H9 (cell line): ENCODE results near the gene EFCAB10. TPM values are rescaled to one million over a fixed set of nuclear protein-coding genes. Genes with fewer than 3 reads are reported as not detected.

Source experiments
- DNase-seq: peaks from one replicate; pipeline ENCODE4 v3.0.0-alpha.2; 2017
- H2AFZ ChIP-seq: one replicate; pipeline ENCODE4 v1.6.1; 2013; ENCODE audit warnings: mild to moderate bottlenecking, low read length, control low read depth, moderate library complexity
- H2AK5ac ChIP-seq: 2 replicates; pipeline ENCODE4 v1.6.1; 2013; ENCODE audit warnings: low read length, control low read depth, mixed read lengths; ENCODE audit not compliant: insufficient read length
- H2BK120ac ChIP-seq: one replicate; pipeline ENCODE4 v1.6.1; 2013; ENCODE audit warnings: low read depth, mild to moderate bottlenecking, low read length, control low read depth, inconsistent platforms; ENCODE audit not compliant: poor library complexity, severe bottlenecking
- H2BK12ac ChIP-seq: 2 replicates; pipeline ENCODE4 v1.6.1; 2013; ENCODE audit warnings: low read length, control low read depth, mixed read lengths, low read depth; ENCODE audit not compliant: insufficient read length
- H2BK15ac ChIP-seq: 2 replicates; pipeline ENCODE4 v1.6.1; 2013; ENCODE audit warnings: low read depth, low read length, control low read depth
- H2BK20ac ChIP-seq: one replicate; pipeline ENCODE4 v1.6.1; 2013; ENCODE audit warnings: low read depth, mild to moderate bottlenecking, low read length, control low read depth, inconsistent platforms; ENCODE audit not compliant: poor library complexity, severe bottlenecking
- H2BK5ac ChIP-seq: 2 replicates; pipeline ENCODE4 v1.6.1; 2013; ENCODE audit warnings: low read length, control low read depth, mixed read lengths; ENCODE audit not compliant: insufficient read length
- H3K14ac ChIP-seq: 2 replicates; pipeline ENCODE4 v1.6.1; 2013; ENCODE audit warnings: low read length, control low read depth; ENCODE audit not compliant: insufficient read depth
- H3K18ac ChIP-seq: 2 replicates; pipeline ENCODE4 v1.6.1; 2013; ENCODE audit warnings: low read depth, mild to moderate bottlenecking, mixed read lengths, low read length, control low read depth; ENCODE audit not compliant: insufficient read length
- H3K23ac ChIP-seq: 2 replicates; pipeline ENCODE4 v1.6.1; 2013; ENCODE audit warnings: low read length, control low read depth, mixed read lengths, low read depth; ENCODE audit not compliant: insufficient read length
- H3K23me2 ChIP-seq: 2 replicates; pipeline ENCODE4 v1.6.1; 2013; ENCODE audit warnings: low read depth, mild to moderate bottlenecking, mixed read lengths, low read length, control low read depth; ENCODE audit not compliant: insufficient read length, poor library complexity, severe bottlenecking
- H3K27ac ChIP-seq: 2 replicates; pipeline ENCODE4 v1.5.1; 2013; ENCODE audit warnings: low read length, control low read depth, mixed read lengths, low read depth; ENCODE audit not compliant: insufficient read length
- H3K27me3 ChIP-seq: 2 replicates; pipeline ENCODE4 v1.6.1; 2013; ENCODE audit warnings: low read length, control low read depth, inconsistent platforms; ENCODE audit not compliant: insufficient read depth
- H3K4ac ChIP-seq: 2 replicates; pipeline ENCODE4 v1.6.1; 2013; ENCODE audit warnings: low read depth, mild to moderate bottlenecking, control low read depth, inconsistent platforms, low read length, moderate library complexity
- H3K4me1 ChIP-seq: 2 replicates; pipeline ENCODE4 v1.6.1; 2013; ENCODE audit warnings: low read length, control low read depth, inconsistent platforms; ENCODE audit not compliant: insufficient read depth
- H3K4me2 ChIP-seq: 2 replicates; pipeline ENCODE4 v1.6.1; 2013; ENCODE audit warnings: low read length, control low read depth, mixed read lengths; ENCODE audit not compliant: insufficient read length, insufficient read depth
- H3K56ac ChIP-seq: 2 replicates; pipeline ENCODE4 v1.6.1; 2013; ENCODE audit warnings: low read depth, mild to moderate bottlenecking, mixed read lengths, low read length, control low read depth; ENCODE audit not compliant: insufficient read length
- H3K79me1 ChIP-seq: 2 replicates; pipeline ENCODE4 v1.6.1; 2013; ENCODE audit warnings: low read depth, mild to moderate bottlenecking, moderate library complexity, low read length, control low read depth, inconsistent platforms; ENCODE audit not compliant: insufficient read depth, poor library complexity, severe bottlenecking
- H3K79me2 ChIP-seq: 2 replicates; pipeline ENCODE4 v1.6.1; 2013; ENCODE audit warnings: low read length, control low read depth, inconsistent platforms; ENCODE audit not compliant: insufficient read depth
- H3K9ac ChIP-seq: 2 replicates; pipeline ENCODE4 v1.6.1; 2013; ENCODE audit warnings: low read length, control low read depth, mixed read lengths; ENCODE audit not compliant: insufficient read length; ENCODE audit errors: extremely low read depth
- H3K9me3 ChIP-seq: one replicate; pipeline ENCODE4 v1.6.1; 2013; ENCODE audit warnings: low read depth, low read length, inconsistent platforms; ENCODE audit not compliant: control insufficient read depth
- H3T11ph ChIP-seq: one replicate; pipeline ENCODE4 v1.6.1; 2013; ENCODE audit warnings: mild to moderate bottlenecking, low read length, control low read depth, inconsistent platforms
- H4K20me1 ChIP-seq: one replicate; pipeline ENCODE4 v1.6.1; 2013; ENCODE audit not compliant: control insufficient read depth, insufficient read length, insufficient read depth
- H4K5ac ChIP-seq: 2 replicates; pipeline ENCODE4 v1.6.1; 2013; ENCODE audit warnings: low read depth, mild to moderate bottlenecking, mixed read lengths, low read length, control low read depth; ENCODE audit not compliant: insufficient read length
- H4K8ac ChIP-seq: replicated peaks from 2 replicates; pipeline ENCODE4 v1.6.1; 2013; ENCODE audit warnings: low read length, control low read depth, mixed read lengths, low read depth; ENCODE audit not compliant: insufficient read length
- H4K91ac ChIP-seq: 2 replicates; pipeline ENCODE4 v1.6.1; 2013; ENCODE audit warnings: low read depth, mild to moderate bottlenecking, moderate library complexity, mixed read lengths, low read length, control low read depth; ENCODE audit not compliant: insufficient read length
- H3K27ac Mint-ChIP-seq, 3 experiments: 2 replicates in 2 of 3; 3 replicates in 1 of 3; pipeline ENCODE4 v1.8.0; 2020 to 2021; ENCODE audit warnings: mixed read lengths in 3 of 3, mild to moderate bottlenecking in 1 of 3, moderate library complexity in 1 of 3
- H3K27me3 Mint-ChIP-seq: 2 replicates; pipeline ENCODE4 v1.8.0; 2021; ENCODE audit warnings: low read depth, mild to moderate bottlenecking, moderate library complexity, mixed read lengths
- H3K36me3 Mint-ChIP-seq, 3 experiments: 2 replicates in 2 of 3; 3 replicates in 1 of 3; pipeline ENCODE4 v1.8.0; 2020 to 2021; ENCODE audit warnings: low read depth in 3 of 3, mixed read lengths in 3 of 3; ENCODE audit not compliant: insufficient read depth in 1 of 3
- H3K4me1 Mint-ChIP-seq, 2 experiments: 2 replicates each; pipeline ENCODE4 v1.8.0; 2020; ENCODE audit warnings: mixed read lengths in 2 of 2
- H3K4me3 Mint-ChIP-seq, 2 experiments: 2 replicates in 1 of 2; 3 replicates in 1 of 2; pipeline ENCODE4 v1.8.0; 2020 to 2021; ENCODE audit warnings: mild to moderate bottlenecking in 2 of 2, mixed read lengths in 2 of 2, moderate library complexity in 1 of 2
- H3K9me3 Mint-ChIP-seq, 2 experiments: 2 replicates in 1 of 2; 3 replicates in 1 of 2; pipeline ENCODE4 v1.8.0; 2020; ENCODE audit warnings: mild to moderate bottlenecking in 2 of 2, mixed read lengths in 2 of 2, moderate library complexity in 1 of 2
- WGBS: extraction: QIAGEN DNeasy Blood & Tissue Kit; methylation state at CpG from one replicate; pipeline ENCODE4 v1.1.7; 2013; ENCODE audit warnings: missing lambda C conversion rate, low lambda C conversion rate, mixed read lengths; ENCODE audit not compliant: insufficient read length; ENCODE audit errors: extremely low coverage; 5-methylcytosine and 5-hydroxymethylcytosine counted together
- total RNA-seq: library from RNA; stranded (reverse); gene quantifications from 2 replicates; pipeline ENCODE4 v1.2.1, GENCODE V29; 2021
- TF ChIP-seq, protein P1 (sequence below): fragments of 200-600 bp; sonication (generic); conservative IDR thresholded peaks from 3 replicates; pipeline ENCODE4 v1.8.0; 2021; ENCODE audit warnings: antibody characterized with exemption, mild to moderate bottlenecking

EFCAB10 gene
- total RNA-seq, 1 experiment from 2014 or later: 1.5 TPM

DNA sequence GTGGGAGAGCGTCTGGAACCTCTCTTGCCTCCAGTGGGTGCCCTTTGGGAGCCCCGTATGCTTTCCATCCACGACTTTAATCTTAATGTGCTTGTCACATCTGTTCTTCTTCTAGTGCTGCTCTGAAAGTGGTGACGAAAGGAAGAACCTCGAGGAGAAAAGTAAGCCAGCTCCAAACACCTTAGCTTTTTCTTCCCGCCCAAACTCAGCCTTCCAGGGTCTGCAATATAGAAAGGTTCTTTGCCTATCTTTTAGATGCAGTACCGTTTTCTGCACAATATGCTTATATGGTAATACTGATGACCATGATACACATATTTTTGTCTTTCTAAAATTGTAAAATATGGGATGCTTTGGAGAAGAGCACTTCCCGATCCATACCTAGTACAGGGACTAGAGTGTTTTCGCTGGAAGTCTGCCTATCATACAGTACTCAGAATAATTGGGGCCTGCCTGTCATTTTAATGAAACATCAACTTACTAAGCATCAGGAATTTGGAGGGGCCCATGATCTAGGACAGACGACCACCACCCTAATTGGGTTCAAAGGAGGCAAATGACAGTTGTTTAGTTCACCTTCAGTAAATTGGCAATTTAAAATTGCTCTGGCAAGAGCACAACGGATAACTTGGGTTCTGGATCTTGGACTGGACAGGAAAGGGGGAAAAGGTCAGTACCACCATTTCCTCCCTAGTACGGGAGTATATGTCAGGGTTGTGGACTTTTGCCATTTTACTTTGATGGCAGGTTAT, 48.4 kb downstream of the EFCAB10 start:
- peak overlapping the region; percentile 72 for H3K9ac ChIP-seq
- Mint-ChIP-seq H3K4me1 (peaks cover 12 to 16% of the 10 kb centered on the region in 2 experiments), H3K36me3 (peaks cover 2 to 17% (median 13%) of the 10 kb centered on the region in 3 experiments; a peak in 6 of 7 replicates), H3K9me3 (no peaks in the 10 kb centered on the region), H3K27me3 (no peaks in the 10 kb centered on the region), H3K27ac (peak overlapping the region in 1 of 3 experiments; percentile 82; a peak in 1 of 7 replicates), H3K4me3 (peak overlapping the region; percentile 96 to 97)
- H3K56ac ChIP-seq: no peak overlapping the region
- H3K27me3 ChIP-seq: no peaks in the 10 kb centered on the region
- no peaks in the 10 kb centered on the region for H3K9me3 ChIP-seq
- H3K18ac ChIP-seq: no peak overlapping the region
- H3K23me2 ChIP-seq: peaks cover 4% of the 10 kb centered on the region
- no peak overlapping the region for H2BK5ac ChIP-seq
- H4K91ac ChIP-seq: no peak overlapping the region
- no peaks in the 10 kb centered on the region for H3K79me1 ChIP-seq
- H3K4me2 ChIP-seq: peak overlapping the region; percentile 84
- 0 out of 2 replicates have a peak, but pooled peaks cover 2% of the 10 kb centered on the region for H3K4me1 ChIP-seq
- H4K8ac ChIP-seq: no peak overlapping the region
- TF ChIP-seq, protein P1, sequence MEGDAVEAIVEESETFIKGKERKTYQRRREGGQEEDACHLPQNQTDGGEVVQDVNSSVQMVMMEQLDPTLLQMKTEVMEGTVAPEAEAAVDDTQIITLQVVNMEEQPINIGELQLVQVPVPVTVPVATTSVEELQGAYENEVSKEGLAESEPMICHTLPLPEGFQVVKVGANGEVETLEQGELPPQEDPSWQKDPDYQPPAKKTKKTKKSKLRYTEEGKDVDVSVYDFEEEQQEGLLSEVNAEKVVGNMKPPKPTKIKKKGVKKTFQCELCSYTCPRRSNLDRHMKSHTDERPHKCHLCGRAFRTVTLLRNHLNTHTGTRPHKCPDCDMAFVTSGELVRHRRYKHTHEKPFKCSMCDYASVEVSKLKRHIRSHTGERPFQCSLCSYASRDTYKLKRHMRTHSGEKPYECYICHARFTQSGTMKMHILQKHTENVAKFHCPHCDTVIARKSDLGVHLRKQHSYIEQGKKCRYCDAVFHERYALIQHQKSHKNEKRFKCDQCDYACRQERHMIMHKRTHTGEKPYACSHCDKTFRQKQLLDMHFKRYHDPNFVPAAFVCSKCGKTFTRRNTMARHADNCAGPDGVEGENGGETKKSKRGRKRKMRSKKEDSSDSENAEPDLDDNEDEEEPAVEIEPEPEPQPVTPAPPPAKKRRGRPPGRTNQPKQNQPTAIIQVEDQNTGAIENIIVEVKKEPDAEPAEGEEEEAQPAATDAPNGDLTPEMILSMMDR: no peak
- H2BK20ac ChIP-seq: no peak overlapping the region
- no peak overlapping the region for H3T11ph ChIP-seq
- WGBS: no CpG with 5 or more reads among the region's 12 CpGs
- no peak overlapping the region for H4K5ac ChIP-seq
- H3K4ac ChIP-seq: no peak overlapping the region
- H2BK15ac ChIP-seq: no peak overlapping the region
- H3K14ac ChIP-seq: no peak overlapping the region
- no peak overlapping the region for H3K27ac ChIP-seq
- no peaks in the 10 kb centered on the region for H3K79me2 ChIP-seq
- no peak overlapping the region for H2BK12ac ChIP-seq
- DNase-seq: no peak
- H3K23ac ChIP-seq: no peak overlapping the region
- no peak overlapping the region for H2BK120ac ChIP-seq
- H2AK5ac ChIP-seq: no peak overlapping the region
- H2AFZ ChIP-seq: no peak overlapping the region
- no peaks in the 10 kb centered on the region for H4K20me1 ChIP-seq
